Hepatocyte (in vitro differentiated cells): ENCODE measurements around the gene RFPL2.

Experiments used
- CTCF ChIP-seq: fragments of 200-600 bp; sonication (generic); IDR thresholded peaks from 2 replicates; pipeline ENCODE4 v1.5.1; 2016; ENCODE audit warnings: antibody characterized with exemption, mild to moderate bottlenecking; ENCODE audit not compliant: poor library complexity
- EZH2 ChIP-seq: fragments of 200-600 bp; sonication (generic); IDR thresholded peaks from 2 replicates; pipeline ENCODE4 v1.6.1; 2016; ENCODE audit warnings: antibody characterized with exemption, mild to moderate bottlenecking, borderline replicate concordance

- TF ChIP-seq CTCF, result no peak
- TF ChIP-seq EZH2, result no peak
Measured at GRCh38 chr22:32232191-32232830, 27.4 kb upstream of the RFPL2 start.
